HL-60/S4 treated with retinoic acid at 250 ng/mL for 4 days and 3 days (cell line): Measurements from ENCODE around the gene FUT8.

Experiments used
- in situ Hi-C: fragments of 300-500 bp; cut with MboI; formaldehyde crosslinking; loops from 2 replicates; pipeline ENCODE4 v1.7.0; 2022; ENCODE audit warnings: low sequenced_read_pairs

Gene FUT8

GRCh38 chr14:65486863-65487262 is 74.3 kb downstream of the FUT8 start:
- in situ Hi-C loops = no loop called here

- in situ Hi-C loops = no loop called here
Measured at GRCh38 chr14:65487783-65488494, 75.4 kb downstream of the FUT8 start.

- in situ Hi-C loops = no loop called here
Measured at GRCh38 chr14:65491274-65491673, 78.7 kb downstream of the FUT8 start.

GRCh38 chr14:65492266-65492665 is 79.7 kb downstream of the FUT8 start:
- in situ Hi-C loops = no loop called here

GRCh38 chr14:65495196-65495595 is 82.7 kb downstream of the FUT8 start:
- in situ Hi-C loops = no loop called here

- in situ Hi-C loops = no loop called here
Measured at GRCh38 chr14:65496178-65496993, 83.9 kb downstream of the FUT8 start.

GRCh38 chr14:65499138-65499537 is 86.6 kb downstream of the FUT8 start:
- in situ Hi-C loops = no loop called here

- in situ Hi-C loops = no loop called here
Measured at GRCh38 chr14:65500075-65500474, 87.5 kb downstream of the FUT8 start.

GRCh38 chr14:65501328-65501727 is 88.8 kb downstream of the FUT8 start:
- in situ Hi-C loops = no loop called here

- in situ Hi-C loops = no loop called here
Measured at GRCh38 chr14:65502676-65503124, 90.2 kb downstream of the FUT8 start.

- in situ Hi-C loops = no loop called here
Measured at GRCh38 chr14:65503771-65504170, 91.2 kb downstream of the FUT8 start.

GRCh38 chr14:65506801-65507200 is 94.3 kb downstream of the FUT8 start:
- in situ Hi-C loops = no loop called here

GRCh38 chr14:65509842-65510241 is 97.3 kb downstream of the FUT8 start:
- in situ Hi-C loops = no loop called here

- in situ Hi-C loops = no loop called here
Measured at GRCh38 chr14:65513671-65514070, 101.1 kb downstream of the FUT8 start.

- in situ Hi-C loops = no loop called here
Measured at GRCh38 chr14:65517635-65518542, 105.4 kb downstream of the FUT8 start.

- in situ Hi-C loops = no loop called here
Measured at GRCh38 chr14:65528069-65528468, 115.5 kb downstream of the FUT8 start.

GRCh38 chr14:65531148-65531547 is 118.6 kb downstream of the FUT8 start:
- in situ Hi-C loops = no loop called here

GRCh38 chr14:65533736-65534404 is 121.3 kb downstream of the FUT8 start:
- in situ Hi-C loops = no loop called here

- in situ Hi-C loops = no loop called here
Measured at GRCh38 chr14:65536781-65537423, 124.4 kb downstream of the FUT8 start.

- in situ Hi-C loops = no loop called here
Measured at GRCh38 chr14:65548878-65549277, 136.3 kb downstream of the FUT8 start.
